DOHH2 (cell line): ENCODE measurements around the gene SHISA4.
"Not testable (repeated sequence)": the region's sequence is repeated elsewhere in the genome, so short reads cannot be mapped to it uniquely, and the experiment has no call there.

Experiments
- H3F3A ChIP-seq: fragments of 200-600 bp; sonication (generic), shearing (Covaris generic); 2 replicates; pipeline ENCODE4 v1.6.0; 2016; ENCODE audit warnings: antibody characterized with exemption, mild to moderate bottlenecking; ENCODE audit not compliant: control insufficient read depth, insufficient read depth
- H3K27ac ChIP-seq: fragments of 200-600 bp; sonication (generic); 2 replicates; pipeline ENCODE4 v1.5.1; 2014; ENCODE audit warnings: low read depth, mild to moderate bottlenecking, low read length, moderate library complexity
- H3K27me3 ChIP-seq: fragments of 200-600 bp; sonication (generic); 2 replicates; pipeline ENCODE4 v1.6.1; 2014; ENCODE audit warnings: mild to moderate bottlenecking, low read length, mixed read lengths; ENCODE audit not compliant: control insufficient read depth
- H3K36me3 ChIP-seq: fragments of 200-600 bp; sonication (generic); 2 replicates; pipeline ENCODE4 v1.6.1; 2014; ENCODE audit warnings: mild to moderate bottlenecking, low read length, moderate library complexity, mixed read lengths; ENCODE audit not compliant: control insufficient read depth
- H3K4me1 ChIP-seq: fragments of 200-600 bp; sonication (generic); 2 replicates; pipeline ENCODE4 v1.6.1; 2014; ENCODE audit warnings: mild to moderate bottlenecking, low read length, mixed read lengths; ENCODE audit not compliant: control insufficient read depth
- H3K4me2 ChIP-seq: fragments of 200-600 bp; sonication (generic); 2 replicates; pipeline ENCODE4 v1.6.0; 2014; ENCODE audit warnings: mild to moderate bottlenecking, low read length, moderate library complexity
- H3K4me3 ChIP-seq: fragments of 200-600 bp; sonication (generic); 2 replicates; pipeline ENCODE4 v1.5.1; 2014; ENCODE audit warnings: mild to moderate bottlenecking, low read length, mixed read lengths
- H3K79me2 ChIP-seq: fragments of 200-600 bp; sonication (generic); 2 replicates; pipeline ENCODE4 v1.6.1; 2014; ENCODE audit warnings: mild to moderate bottlenecking, low read length, mixed read lengths; ENCODE audit not compliant: control insufficient read depth
- H3K9me2 ChIP-seq: fragments of 200-600 bp; sonication (generic); replicated peaks from 2 replicates; pipeline ENCODE4 v1.6.1; 2014; ENCODE audit warnings: mild to moderate bottlenecking, low read length, mixed read lengths; ENCODE audit not compliant: control insufficient read depth
- H3K9me3 ChIP-seq: fragments of 200-600 bp; sonication (generic); 2 replicates; pipeline ENCODE4 v1.6.1; 2014; ENCODE audit warnings: antibody characterized with exemption, low read length, mixed read lengths; ENCODE audit not compliant: control insufficient read depth, insufficient read depth
- H4K20me1 ChIP-seq: fragments of 200-600 bp; sonication (generic); 2 replicates; pipeline ENCODE4 v1.6.0; 2014; ENCODE audit warnings: low read depth, mild to moderate bottlenecking, antibody characterized with exemption, low read length, moderate library complexity; ENCODE audit not compliant: control insufficient read depth, insufficient read depth
- CTCF ChIP-seq: fragments of 200-600 bp; sonication (generic); IDR thresholded peaks from one replicate; pipeline ENCODE4 v1.5.1; 2014; ENCODE audit warnings: antibody characterized with exemption, mild to moderate bottlenecking, low read depth, low read length; ENCODE audit not compliant: poor library complexity, severe bottlenecking
- EZH2phosphoT487 ChIP-seq: fragments of 200-600 bp; sonication (generic); IDR thresholded peaks from 2 replicates; pipeline ENCODE4 v1.6.1; 2017; ENCODE audit warnings: borderline replicate concordance, mild to moderate bottlenecking, antibody characterized with exemption, low read length, moderate library complexity, mixed read lengths

Gene SHISA4

DNA sequence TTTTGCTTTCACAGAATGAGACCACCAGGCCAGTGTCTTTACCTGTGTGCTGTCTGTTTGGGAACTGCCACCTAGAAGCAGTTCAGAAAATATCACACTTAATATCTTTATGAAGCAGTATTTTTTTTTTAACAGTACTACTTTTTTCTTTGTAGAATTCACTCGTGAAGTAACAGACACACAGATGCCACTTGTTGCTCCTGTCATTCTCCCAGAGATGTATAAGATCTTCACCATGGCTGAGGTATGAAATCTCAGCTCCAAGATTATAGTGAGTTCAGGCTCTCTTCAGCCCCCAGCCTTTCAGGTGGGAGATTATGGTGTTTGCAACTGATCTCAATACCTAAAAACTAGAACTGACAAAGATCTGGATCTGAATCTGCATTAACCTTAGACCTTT lies 36.7 kb upstream of the SHISA4 start:
- Histone ChIP-seq H3K79me2 (peaks cover 23% of the 10 kb centered on the region), H3K4me3 (no peak overlapping the region), H3K27ac (no peak overlapping the region), H3K9me2 (no peaks in the 10 kb centered on the region), H3K4me1 (no peaks in the 10 kb centered on the region), H3K9me3 (no peaks in the 10 kb centered on the region), H3K36me3 (peaks cover 96% of the 10 kb centered on the region), H4K20me1 (peaks cover 6% of the 10 kb centered on the region; the same call in 1 of the 2 replicates), H3K4me2 (no peak overlapping the region), H3K27me3 (no peaks in the 10 kb centered on the region), H3F3A (no peaks in the 10 kb centered on the region; the same call in 1 of the 2 replicates)
- no peak for TF ChIP-seq CTCF
- TF ChIP-seq EZH2phosphoT487: no peak

DNA sequence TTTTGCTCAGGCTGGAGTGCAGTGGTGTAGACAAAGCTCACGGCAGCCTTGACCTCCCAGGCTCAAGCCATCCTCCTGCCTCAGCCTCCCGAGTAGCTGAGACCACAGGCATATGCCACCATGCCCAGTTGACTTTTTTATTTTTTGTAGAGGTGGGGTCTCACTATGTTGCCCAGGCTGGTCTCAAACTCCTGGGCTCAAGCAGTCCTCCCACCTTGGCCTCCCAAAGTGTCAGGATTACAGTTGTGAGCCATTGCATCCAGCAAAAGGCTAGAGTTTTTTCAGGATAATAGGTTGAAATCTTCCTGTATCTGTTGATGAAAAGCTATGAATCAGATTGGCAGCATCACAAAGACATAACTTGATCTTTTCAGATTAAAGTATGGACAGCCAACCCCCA lies 32.0 kb upstream of the SHISA4 start:
- not testable (repeated sequence) for H3K9me2 ChIP-seq, H3K27me3 ChIP-seq, H3K4me3 ChIP-seq, H3K27ac ChIP-seq, H3K9me3 ChIP-seq, H4K20me1 ChIP-seq, H3K4me2 ChIP-seq, H3K79me2 ChIP-seq, H3F3A ChIP-seq, H3K4me1 ChIP-seq
- H3K36me3 ChIP-seq: peaks cover 91% of the 10 kb centered on the region

GRCh38 chr1:201859424-201859823 lies 29.3 kb upstream of the SHISA4 start:
- Histone ChIP-seq H3F3A (no peaks in the 10 kb centered on the region), H3K9me3 (no peaks in the 10 kb centered on the region), H3K9me2 (no peaks in the 10 kb centered on the region), H3K27ac (no peak overlapping the region), H3K79me2 (no peaks in the 10 kb centered on the region), H3K4me2 (no peak overlapping the region), H3K4me3 (no peak overlapping the region), H3K4me1 (no peaks in the 10 kb centered on the region), H4K20me1 (no peaks in the 10 kb centered on the region), H3K36me3 (peaks cover 85% of the 10 kb centered on the region), H3K27me3 (no peaks in the 10 kb centered on the region)
- no peak for TF ChIP-seq CTCF

DNA sequence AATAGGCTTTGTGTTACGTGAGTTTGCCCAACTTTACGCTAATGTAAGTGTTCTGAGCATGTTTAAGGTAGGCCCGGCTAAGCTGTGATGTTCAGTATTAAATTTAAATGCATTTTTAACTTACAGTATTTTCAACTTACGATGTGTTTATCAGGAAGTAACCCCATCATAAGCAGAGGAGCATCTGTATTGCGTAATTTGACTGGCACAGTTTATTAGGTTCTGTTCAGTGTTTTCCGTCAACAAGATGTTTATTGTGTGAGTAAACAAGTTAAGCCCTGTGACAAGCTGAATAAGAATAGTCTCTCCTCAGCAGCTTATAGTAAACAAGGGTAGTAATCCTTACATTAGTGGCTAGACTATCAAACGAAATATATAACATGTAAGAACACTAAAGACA lies 27.2 kb upstream of the SHISA4 start:
- Histone ChIP-seq H3K4me1 (no peaks in the 10 kb centered on the region), H3K9me2 (no peaks in the 10 kb centered on the region), H3K9me3 (no peaks in the 10 kb centered on the region), H3K4me2 (no peak overlapping the region), H3K36me3 (peaks cover 81% of the 10 kb centered on the region), H3F3A (no peaks in the 10 kb centered on the region), H3K79me2 (no peaks in the 10 kb centered on the region), H3K4me3 (no peak overlapping the region), H3K27me3 (no peaks in the 10 kb centered on the region), H4K20me1 (no peaks in the 10 kb centered on the region), H3K27ac (no peak overlapping the region)
- TF ChIP-seq EZH2phosphoT487: no peak
- TF ChIP-seq CTCF: no peak
